Stimulated activated CD8-positive, alpha-beta memory T cell treated with anti-CD3 and anti-CD28 coated beads, Interleukin-7, amount 100 ng/mL, for 1 hour (primary cell): Measurements from ENCODE around the gene ZNF862.

Experiments
- DNase-seq, 2 donors: peaks; one replicate each; pipeline ENCODE4 v3.0.0-alpha.2; 2020; ENCODE audit warnings: low read depth in 2 of 2

ZNF862 gene

GRCh38 chr7:149838224-149838991 is at the start of gene ZNF862:
ZNF862 (plus strand) TSS chr7:149838375; CDS start chr7:149838612, 237 bp downstream.
- DNase-seq, result peak; percentile 88 to 93

GRCh38 chr7:149789101-149789500 is 49.1 kb upstream of the ZNF862 start:
- DNase-seq, result no peak

- no peak for DNase-seq
Observed at GRCh38 chr7:149790146-149790548, 48.0 kb upstream of the ZNF862 start.

GRCh38 chr7:149790754-149791360 is 47.3 kb upstream of the ZNF862 start:
- DNase-seq, result no peak

- DNase-seq, result no peak
Observed at GRCh38 chr7:149791411-149792219, 46.6 kb upstream of the ZNF862 start.

- DNase-seq, result no peak
Observed at GRCh38 chr7:149792220-149792595, 46.0 kb upstream of the ZNF862 start.

- no peak for DNase-seq
Observed at GRCh38 chr7:149793261-149793660, 44.9 kb upstream of the ZNF862 start.

- DNase-seq, result no peak
Observed at GRCh38 chr7:149794661-149795060, 43.5 kb upstream of the ZNF862 start.

- no peak for DNase-seq
Observed at GRCh38 chr7:149795126-149795525, 43.0 kb upstream of the ZNF862 start.

GRCh38 chr7:149796287-149796860 is 41.8 kb upstream of the ZNF862 start:
- no peak for DNase-seq

- no peak for DNase-seq
Observed at GRCh38 chr7:149797771-149798170, 40.4 kb upstream of the ZNF862 start.

GRCh38 chr7:149799397-149800168 is 38.6 kb upstream of the ZNF862 start:
- DNase-seq, result peak; percentile 30 to 38

- no peak for DNase-seq
Observed at GRCh38 chr7:149800169-149800555, 38.0 kb upstream of the ZNF862 start.

GRCh38 chr7:149801002-149801566 is 37.1 kb upstream of the ZNF862 start:
- no peak for DNase-seq

- no peak for DNase-seq
Observed at GRCh38 chr7:149801816-149802215, 36.4 kb upstream of the ZNF862 start.

- DNase-seq, result no peak
Observed at GRCh38 chr7:149802966-149803365, 35.2 kb upstream of the ZNF862 start.

GRCh38 chr7:149803551-149804074 is 34.6 kb upstream of the ZNF862 start:
- no peak for DNase-seq

- no peak for DNase-seq
Observed at GRCh38 chr7:149804106-149804505, 34.1 kb upstream of the ZNF862 start.

GRCh38 chr7:149806726-149807125 is 31.4 kb upstream of the ZNF862 start:
- DNase-seq, result no peak

GRCh38 chr7:149808311-149808710 is 29.9 kb upstream of the ZNF862 start:
- no peak for DNase-seq

- DNase-seq, result no peak
Observed at GRCh38 chr7:149809215-149809614, 29.0 kb upstream of the ZNF862 start.
